Prostate gland (tissue), 2 donors: ENCODE data around the gene OR52D1.

Experiments
- POLR2AphosphoS5 ChIP-seq: sonication (generic); formaldehyde crosslinking; IDR thresholded peaks from one replicate; pipeline ENCODE4 v1.6.1; 2017; ENCODE audit warnings: antibody characterized with exemption
- TF ChIP-seq, protein P1 (sequence below), 4 experiments: fragments of 200-600 bp in 2 of 4; fragments of 450-650 bp in 2 of 4; sonication (generic) in 2 of 4; IDR thresholded peaks; 1 replicate in 3 of 4; 2 replicates in 1 of 4; pipeline ENCODE4 v1.5.1; 2016 to 2019; ENCODE audit warnings: antibody characterized with exemption in 4 of 4, mild to moderate bottlenecking in 2 of 4, moderate library complexity in 2 of 4

DNA sequence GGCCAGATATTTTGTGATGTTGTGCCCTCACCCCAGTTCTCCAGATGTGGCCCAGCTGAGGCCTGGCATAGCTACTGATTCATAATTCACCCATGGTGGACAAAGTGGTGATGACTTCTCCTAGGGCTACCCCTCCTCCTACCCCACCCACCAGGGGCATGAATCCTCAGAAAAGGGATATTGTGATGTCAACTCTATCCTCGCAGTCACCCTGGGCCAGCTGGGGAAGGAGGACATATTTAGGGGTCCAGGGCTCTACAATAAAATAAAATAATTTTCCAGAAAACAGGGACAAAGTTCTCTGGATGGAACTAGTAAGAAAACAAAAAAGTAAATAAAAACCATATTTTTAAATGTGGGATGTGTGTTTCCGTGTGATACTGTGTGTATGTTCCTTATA is 28.1 kb downstream of the OR52D1 start, which contains the start of gene UBQLNL:
- TF ChIP-seq, protein P1, sequence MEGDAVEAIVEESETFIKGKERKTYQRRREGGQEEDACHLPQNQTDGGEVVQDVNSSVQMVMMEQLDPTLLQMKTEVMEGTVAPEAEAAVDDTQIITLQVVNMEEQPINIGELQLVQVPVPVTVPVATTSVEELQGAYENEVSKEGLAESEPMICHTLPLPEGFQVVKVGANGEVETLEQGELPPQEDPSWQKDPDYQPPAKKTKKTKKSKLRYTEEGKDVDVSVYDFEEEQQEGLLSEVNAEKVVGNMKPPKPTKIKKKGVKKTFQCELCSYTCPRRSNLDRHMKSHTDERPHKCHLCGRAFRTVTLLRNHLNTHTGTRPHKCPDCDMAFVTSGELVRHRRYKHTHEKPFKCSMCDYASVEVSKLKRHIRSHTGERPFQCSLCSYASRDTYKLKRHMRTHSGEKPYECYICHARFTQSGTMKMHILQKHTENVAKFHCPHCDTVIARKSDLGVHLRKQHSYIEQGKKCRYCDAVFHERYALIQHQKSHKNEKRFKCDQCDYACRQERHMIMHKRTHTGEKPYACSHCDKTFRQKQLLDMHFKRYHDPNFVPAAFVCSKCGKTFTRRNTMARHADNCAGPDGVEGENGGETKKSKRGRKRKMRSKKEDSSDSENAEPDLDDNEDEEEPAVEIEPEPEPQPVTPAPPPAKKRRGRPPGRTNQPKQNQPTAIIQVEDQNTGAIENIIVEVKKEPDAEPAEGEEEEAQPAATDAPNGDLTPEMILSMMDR (IDR thresholded peaks at IDR 0.05) = no peak
- TF ChIP-seq POLR2AphosphoS5 = no peak
